ENCODE results near the gene EFNA4. TPM values are rescaled to one million over a fixed set of nuclear protein-coding genes. Genes with fewer than 3 reads are reported as not detected.
A peak's percentile ranks its signal among the peaks of the same experiment; 100 is the strongest.

The EFNA4 gene
- total and polyA plus RNA-seq, 9 of the 15 experiments (the other 6 are each of a cell fraction or from before 2014, with no cell fraction given), result 0.68 to 7.4 (median 6.1) TPM

- POLR2A ChIA-PET, result interaction anchor here (0.6 to 1.7 kb wide), 7 partner anchors 39 to 121 kb away, joined by 3 to 6 read pairs (median 3); no protein-coding TSS in a partner anchor
- BruUV-seq (replicated peaks), result TSS peak; percentile 69
- H2AFZ ChIP-seq (ENCODE audit: low read depth, low read length), result peak overlapping the region; percentile 92
- no peak for TF ChIP-seq NEUROD1 (IDR thresholded peaks at IDR 0.05; ENCODE audit: borderline replicate concordance, low read depth, low read length, partially characterized antibody)
- no peak for TF ChIP-seq PTTG1 (tag; IDR thresholded peaks at IDR 0.05; ENCODE audit: low read depth)
- no peak for TF ChIP-seq SMAD3 (CRISPR knock-in tag; conservative IDR thresholded peaks at IDR 0.05)
- TF ChIP-seq SIN3A (IDR thresholded peaks at IDR 0.05; ENCODE audit: borderline replicate concordance in 2 of 2, control insufficient read depth in 1 of 2, low read depth in 2 of 2, low read length in 2 of 2), result no peak
- TF ChIP-seq FOXJ2 (tag; IDR thresholded peaks at IDR 0.05), result no peak
- no peak for TF ChIP-seq DACH1 (IDR thresholded peaks at IDR 0.05; ENCODE audit: partially characterized antibody)
- TF ChIP-seq SIN3B (IDR thresholded peaks at IDR 0.05; ENCODE audit: low read depth), result 0 out of 2 replicates have a peak, but pooled peaks have one; percentile 32
- TF ChIP-seq U2AF2 (optimal IDR thresholded peaks at IDR 0.05; ENCODE audit: low read depth, low read length), result no peak
- no peak for TF ChIP-seq SRSF9 (IDR thresholded peaks at IDR 0.05; ENCODE audit: borderline replicate concordance, low read depth, low read length)
- no peak for TF ChIP-seq RAD51 (IDR thresholded peaks at IDR 0.05; ENCODE audit: borderline replicate concordance, low read depth)
- no peak for TF ChIP-seq ARNT (IDR thresholded peaks at IDR 0.05)
- TF ChIP-seq, protein P1, sequence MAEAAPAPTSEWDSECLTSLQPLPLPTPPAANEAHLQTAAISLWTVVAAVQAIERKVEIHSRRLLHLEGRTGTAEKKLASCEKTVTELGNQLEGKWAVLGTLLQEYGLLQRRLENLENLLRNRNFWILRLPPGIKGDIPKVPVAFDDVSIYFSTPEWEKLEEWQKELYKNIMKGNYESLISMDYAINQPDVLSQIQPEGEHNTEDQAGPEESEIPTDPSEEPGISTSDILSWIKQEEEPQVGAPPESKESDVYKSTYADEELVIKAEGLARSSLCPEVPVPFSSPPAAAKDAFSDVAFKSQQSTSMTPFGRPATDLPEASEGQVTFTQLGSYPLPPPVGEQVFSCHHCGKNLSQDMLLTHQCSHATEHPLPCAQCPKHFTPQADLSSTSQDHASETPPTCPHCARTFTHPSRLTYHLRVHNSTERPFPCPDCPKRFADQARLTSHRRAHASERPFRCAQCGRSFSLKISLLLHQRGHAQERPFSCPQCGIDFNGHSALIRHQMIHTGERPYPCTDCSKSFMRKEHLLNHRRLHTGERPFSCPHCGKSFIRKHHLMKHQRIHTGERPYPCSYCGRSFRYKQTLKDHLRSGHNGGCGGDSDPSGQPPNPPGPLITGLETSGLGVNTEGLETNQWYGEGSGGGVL (CRISPR knock-in tag; IDR thresholded peaks at IDR 0.05), result no peak
- no peak for TF ChIP-seq PHTF2 (CRISPR knock-in tag; IDR thresholded peaks at IDR 0.05)
- 0 out of 4 replicates have a peak, but pooled peaks of 1 of the 2 experiments have one; percentile 49 for TF ChIP-seq TEAD1 (CRISPR knock-in tag; IDR thresholded peaks at IDR 0.05)
- peak in 1 of 2 experiments; percentile 59; a peak in 1 of 4 replicates for TF ChIP-seq NONO (IDR thresholded peaks at IDR 0.05; ENCODE audit: low read depth in 2 of 2, low read length in 1 of 2)
- no peak for TF ChIP-seq NUFIP1 (IDR thresholded peaks at IDR 0.05; ENCODE audit: partially characterized antibody)
- no peak for TF ChIP-seq ZFP1 (CRISPR knock-in tag; IDR thresholded peaks at IDR 0.05)
- no peak for TF ChIP-seq KAT7 (CRISPR knock-in tag; IDR thresholded peaks at IDR 0.05; ENCODE audit: borderline replicate concordance)
- TF ChIP-seq HCFC1 (IDR thresholded peaks at IDR 0.05; ENCODE audit: low read depth, low read length), result no peak
- TF ChIP-seq IFI16 (CRISPR knock-in tag; IDR thresholded peaks at IDR 0.05), result no peak
- TF ChIP-seq GATAD2B (IDR thresholded peaks at IDR 0.05; ENCODE audit: borderline replicate concordance), result 0 out of 2 replicates have a peak, but pooled peaks have one; percentile 43
- TF ChIP-seq SMAD4 (CRISPR knock-in tag; conservative IDR thresholded peaks at IDR 0.05), result no peak
- TF ChIP-seq MYC (IDR thresholded peaks at IDR 0.05; ENCODE audit: low read depth, low read length), result peak; percentile 62
- TF ChIP-seq MYC (CRISPR knock-in tag; IDR thresholded peaks at IDR 0.05; ENCODE audit: borderline replicate concordance, low read depth), result no peak
These were observed 12.2 kb upstream of the EFNA4 start for GRCh38 chr1:155051342-155051776.

More at GRCh38 chr1:155051342-155051776, 12.2 kb upstream of the EFNA4 start:
- peak overlapping the region; percentile 69 to 91 for H3K9ac ChIP-seq (ENCODE audit: insufficient read depth in 1 of 2, low read depth in 2 of 2, low read length in 2 of 2)
- CTCF ChIA-PET (ENCODE audit: low intra/inter-chr PET ratio), result no interaction called here
- DNase-seq (ENCODE audit: extremely low read depth in 1 of 4, low spot score in 3 of 4) (no peak), FAIRE-seq (no peak), ATAC-seq (peak; percentile 13)
- H3K4me2 ChIP-seq (ENCODE audit: insufficient read depth, low read length), result peak overlapping the region; percentile 81
- no peaks in the 10 kb centered on the region for H3K9me3 ChIP-seq (replicated peaks; ENCODE audit: control insufficient read depth, insufficient read depth, low read depth, low read length)
- peaks cover 19% of the 10 kb centered on the region for H3K79me2 ChIP-seq (ENCODE audit: control insufficient read depth, insufficient read depth, low read length)
- in situ Hi-C loops (cut with MboI), result no loop called here
- no peaks in the 10 kb centered on the region for H3K27me3 ChIP-seq (ENCODE audit: control insufficient read depth in 2 of 2, insufficient read depth in 2 of 2, low read length in 2 of 2)
- WGBS (ENCODE audit: insufficient coverage, low coverage, missing lambda C conversion rate), result 0% methylated on average over 13 of the region's 31 CpGs
- H4K20me1 ChIP-seq (replicated peaks; ENCODE audit: control insufficient read depth, insufficient read depth, low read length), result no peaks in the 10 kb centered on the region
- H3K4me1 ChIP-seq (replicated peaks in 1 of 2; ENCODE audit: control insufficient read depth in 2 of 2, insufficient read depth in 2 of 2, low read length in 2 of 2), result peaks cover 29 to 55% of the 10 kb centered on the region in 2 experiments
- intact Hi-C loops (cut with micrococcal nuclease), result no loop called here
- H3K4me3 ChIP-seq, result peak overlapping the region; percentile 80
- peaks cover 25% of the 10 kb centered on the region; the same call in 1 of the 3 replicates for H3K36me3 ChIP-seq (ENCODE audit: control insufficient read depth, insufficient read depth, low read length)
- peak overlapping the region; percentile 66 for H3K27ac ChIP-seq (ENCODE audit: extremely low read depth, low read depth, low read length)
- H3K9me1 ChIP-seq (ENCODE audit: control insufficient read depth, insufficient read depth, low read length), result no peaks in the 10 kb centered on the region

All from K562 (cell line).